BLaER1 treated with 17β-estradiol and CSF1 and Interleukin-3, amounts not matched to agents 10 nM and 100 nM (cell line): Measurements from ENCODE around the gene RAB7A.
"Not testable (repeated sequence)": the region's sequence is repeated elsewhere in the genome, so short reads cannot be mapped to it uniquely, and the experiment has no call there.

Source experiments
- H3K27ac ChIP-seq, 11 experiments: shearing (Covaris generic); formaldehyde crosslinking; 2 replicates each; pipeline ENCODE4 v1.8.1; 2022
- H3K27me3 ChIP-seq, 11 experiments: shearing (Covaris generic); formaldehyde crosslinking; 2 replicates each; pipeline ENCODE4 v1.8.1; 2022
- H3K36me3 ChIP-seq, 11 experiments: shearing (Covaris generic); formaldehyde crosslinking; 2 replicates each; pipeline ENCODE4 v1.8.1; 2022
- H3K4me1 ChIP-seq, 10 experiments: shearing (Covaris generic); formaldehyde crosslinking; 2 replicates each; pipeline ENCODE4 v1.8.1; 2022
- H3K4me2 ChIP-seq, 11 experiments: shearing (Covaris generic); formaldehyde crosslinking; 2 replicates each; pipeline ENCODE4 v1.8.1; 2022
- H3K4me3 ChIP-seq, 10 experiments: shearing (Covaris generic); formaldehyde crosslinking; 2 replicates each; pipeline ENCODE4 v1.8.1; 2022
- H3K9ac ChIP-seq, 11 experiments: shearing (Covaris generic); formaldehyde crosslinking; 2 replicates each; pipeline ENCODE4 v1.8.1; 2022
- H3K9me3 ChIP-seq, 11 experiments: shearing (Covaris generic); formaldehyde crosslinking; replicated peaks in 1 of 11; 2 replicates each; pipeline ENCODE4 v1.8.1; 2022
- H4K20me1 ChIP-seq, 11 experiments: shearing (Covaris generic); formaldehyde crosslinking; 2 replicates each; pipeline ENCODE4 v1.8.1; 2022
- Cebpa-rat ChIP-seq, 11 experiments: shearing (Covaris generic); IDR thresholded peaks; 2 replicates each; pipeline ENCODE4 v1.8.1; 2022

Gene RAB7A

DNA sequence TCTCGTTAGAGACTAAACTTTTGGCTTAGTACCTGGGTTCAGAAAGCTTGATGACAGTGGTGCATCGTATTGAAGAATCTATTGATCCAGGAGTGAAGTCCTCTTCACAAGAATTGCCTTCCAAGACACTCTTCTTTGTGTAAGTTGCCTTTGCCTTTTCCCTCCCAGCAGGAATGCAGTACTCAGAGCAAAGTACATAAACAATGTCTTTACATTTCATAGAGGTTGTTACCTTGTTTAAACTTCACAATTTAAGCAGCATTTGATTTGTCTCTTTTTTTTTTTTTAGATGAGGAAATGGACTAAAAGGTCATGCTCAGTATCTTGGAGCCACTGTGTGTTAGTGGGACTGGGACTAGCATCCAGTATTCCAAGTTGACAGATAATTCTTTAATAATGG is 9.9 kb downstream of the RAB7A start:
- H3K36me3 ChIP-seq, result peaks cover 53 to 100% (median 87%) of the 10 kb centered on the region in 11 experiments
- H3K9ac ChIP-seq, result no peak overlapping the region
- peaks cover 81 to 100% (median 99%) of the 10 kb centered on the region in 11 experiments for H4K20me1 ChIP-seq
- H3K27ac ChIP-seq, result no peak overlapping the region
- no peak overlapping the region for H3K4me3 ChIP-seq
- no peaks in the 10 kb centered on the region for H3K27me3 ChIP-seq
- peaks cover 0 to 54% (median 39%) of the 10 kb centered on the region in 11 experiments; a peak in 18 of 22 replicates for H3K9me3 ChIP-seq
- no peak for TF ChIP-seq Cebpa-rat (IDR thresholded peaks at IDR 0.05)
- peaks cover 2 to 69% (median 19%) of the 10 kb centered on the region in 10 experiments; a peak in 19 of 20 replicates for H3K4me1 ChIP-seq
- 0 out of 22 replicates have a peak overlapping the region, but pooled peaks of 1 of the 11 experiments have one; percentile 58 for H3K4me2 ChIP-seq

DNA sequence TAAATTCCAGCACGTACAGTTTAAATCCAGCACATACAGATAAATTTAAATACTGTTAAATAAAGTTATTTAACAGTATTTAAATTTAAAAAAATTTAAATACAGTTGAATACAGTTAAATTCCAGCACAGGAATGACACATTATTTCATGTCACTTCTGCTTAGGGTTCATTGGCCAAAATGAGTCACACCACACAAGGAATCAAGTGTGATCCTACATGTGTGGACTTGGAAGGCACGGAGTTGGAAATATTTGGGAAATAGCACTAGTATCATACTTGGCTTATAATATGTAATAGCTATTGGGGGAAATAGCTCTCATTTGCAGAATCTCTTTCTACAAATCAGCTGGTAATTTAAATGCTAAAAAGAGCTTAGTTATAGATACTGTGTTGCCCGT is 10.6 kb downstream of the RAB7A start:
- Histone ChIP-seq H4K20me1 (peaks cover 74 to 100% (median 98%) of the 10 kb centered on the region in 11 experiments), H3K27ac (no peak overlapping the region), H3K9me3 (peaks cover 1 to 59% (median 46%) of the 10 kb centered on the region in 11 experiments), H3K4me3 (no peak overlapping the region), H3K4me1 (peaks cover 0 to 62% (median 13%) of the 10 kb centered on the region in 10 experiments; a peak in 13 of 20 replicates), H3K27me3 (no peaks in the 10 kb centered on the region), H3K9ac (no peak overlapping the region), H3K4me2 (no peak overlapping the region), H3K36me3 (peaks cover 59 to 100% (median 91%) of the 10 kb centered on the region in 11 experiments)
- no peak for TF ChIP-seq Cebpa-rat (IDR thresholded peaks at IDR 0.05)

DNA sequence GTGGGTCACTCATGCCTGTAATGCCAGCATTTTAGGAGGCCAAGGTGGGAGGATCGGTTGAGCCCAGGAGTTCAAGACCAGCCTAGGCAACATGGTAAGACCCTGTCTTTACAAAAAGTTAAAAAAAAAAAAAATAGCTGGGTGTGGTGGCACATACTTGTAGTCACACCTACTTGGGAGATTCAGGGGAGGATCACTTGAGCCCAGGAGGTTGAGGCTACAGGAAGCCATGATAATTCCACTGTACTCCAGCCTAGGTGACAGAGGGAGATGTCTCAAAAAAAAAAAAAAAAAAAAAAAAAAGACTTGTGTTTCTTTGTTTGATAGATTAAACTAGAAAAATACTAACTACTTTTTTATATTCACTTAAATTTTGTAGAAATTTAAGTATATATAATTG is 14.6 kb downstream of the RAB7A start:
- Histone ChIP-seq H3K9ac (no peak overlapping the region), H3K4me2 (no peak overlapping the region), H3K4me3 (no peak overlapping the region), H3K4me1 (peaks cover 0 to 21% (median 0%) of the 10 kb centered on the region in 10 experiments; a peak in 4 of 20 replicates), H3K36me3 (peaks cover 96 to 100% (median 99%) of the 10 kb centered on the region in 11 experiments), H3K27ac (no peak overlapping the region), H3K27me3 (no peaks in the 10 kb centered on the region), H4K20me1 (peaks cover 60 to 100% (median 98%) of the 10 kb centered on the region in 11 experiments), H3K9me3 (peaks cover 18 to 91% (median 86%) of the 10 kb centered on the region in 11 experiments)
- no peak for TF ChIP-seq Cebpa-rat (IDR thresholded peaks at IDR 0.05)

DNA sequence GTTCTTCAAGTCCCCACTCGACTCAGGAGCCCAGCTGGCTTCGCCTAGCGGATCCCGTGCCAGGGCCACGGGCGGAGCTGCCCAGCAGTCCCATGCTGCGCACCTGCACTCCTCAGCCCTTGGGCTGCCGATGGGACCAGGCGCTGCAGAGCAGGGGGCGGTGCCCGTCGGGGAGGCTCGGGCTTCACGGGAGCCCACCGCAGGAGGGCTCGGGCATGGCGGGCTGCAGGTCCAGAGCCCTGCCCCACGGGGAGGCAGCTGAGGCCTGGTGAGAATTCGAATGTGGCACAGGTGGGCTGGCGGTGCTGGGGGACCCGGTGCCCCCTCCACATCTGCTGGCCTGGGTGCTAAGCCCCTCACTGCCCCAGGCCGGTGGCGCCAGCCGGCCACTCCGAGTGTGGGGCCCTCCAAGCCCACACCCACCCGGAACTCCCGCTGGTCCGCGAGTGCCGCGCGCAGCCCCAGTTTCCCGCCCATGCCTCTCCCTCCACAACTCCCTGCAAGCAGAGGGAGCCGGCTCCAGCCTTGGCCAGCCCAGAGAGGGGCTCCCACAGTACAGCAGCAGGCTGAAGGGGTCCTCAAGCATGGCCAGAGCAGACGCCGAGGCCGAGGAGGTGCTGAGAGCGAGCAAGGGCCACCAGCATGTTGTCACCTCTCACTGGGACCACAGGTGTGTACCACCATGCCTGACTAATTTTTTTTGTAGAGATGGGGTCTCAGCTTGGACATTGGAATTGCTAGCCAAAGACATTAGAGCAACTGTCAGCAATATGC is 17.0 kb downstream of the RAB7A start:
- no peak overlapping the region for H3K27ac ChIP-seq
- H4K20me1 ChIP-seq, result peaks cover 47 to 100% (median 91%) of the 10 kb centered on the region in 11 experiments; a peak in 21 of 22 replicates
- no peak for TF ChIP-seq Cebpa-rat (IDR thresholded peaks at IDR 0.05)
- no peaks in the 10 kb centered on the region for H3K27me3 ChIP-seq
- no peak overlapping the region for H3K4me2 ChIP-seq
- no peak overlapping the region for H3K9ac ChIP-seq
- peaks cover 92 to 100% (median 99%) of the 10 kb centered on the region in 11 experiments for H3K36me3 ChIP-seq
- peaks cover 0 to 8% (median 0%) of the 10 kb centered on the region in 10 experiments; a peak in 3 of 20 replicates for H3K4me1 ChIP-seq
- H3K4me3 ChIP-seq, result no peak overlapping the region
- H3K9me3 ChIP-seq, result peaks cover 19 to 100% (median 95%) of the 10 kb centered on the region in 11 experiments

DNA sequence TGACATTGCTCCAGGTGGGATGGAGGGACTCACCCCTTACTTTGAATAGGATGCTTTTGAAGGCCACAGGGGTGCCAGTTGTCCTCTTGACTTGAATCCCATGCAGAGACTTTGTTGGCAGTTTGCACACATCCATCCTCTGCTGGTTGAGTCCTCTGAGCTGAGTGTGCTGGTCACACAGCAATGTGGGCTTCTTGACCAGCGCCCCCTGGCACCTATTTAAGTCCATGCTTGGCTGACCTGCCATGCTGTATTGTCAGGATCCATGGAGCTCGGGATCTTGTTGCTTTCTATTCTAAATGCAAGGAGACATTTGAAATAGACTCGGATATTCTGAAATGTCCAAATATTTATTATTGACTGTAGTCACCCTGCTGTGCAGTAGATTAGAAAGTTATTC is 19.8 kb downstream of the RAB7A start:
- no peak overlapping the region for H3K9ac ChIP-seq
- H3K4me3 ChIP-seq, result no peak overlapping the region
- H4K20me1 ChIP-seq, result peaks cover 60 to 100% (median 91%) of the 10 kb centered on the region in 11 experiments; a peak in 21 of 22 replicates
- peaks cover 0 to 29% (median 0%) of the 10 kb centered on the region in 10 experiments; a peak in 3 of 20 replicates for H3K4me1 ChIP-seq
- H3K27ac ChIP-seq, result no peak overlapping the region
- H3K4me2 ChIP-seq, result no peak overlapping the region
- no peaks in the 10 kb centered on the region for H3K27me3 ChIP-seq
- peaks cover 80 to 100% (median 99%) of the 10 kb centered on the region in 11 experiments for H3K36me3 ChIP-seq
- peaks cover 19 to 100% (median 97%) of the 10 kb centered on the region in 11 experiments for H3K9me3 ChIP-seq
- TF ChIP-seq Cebpa-rat (IDR thresholded peaks at IDR 0.05), result no peak

DNA sequence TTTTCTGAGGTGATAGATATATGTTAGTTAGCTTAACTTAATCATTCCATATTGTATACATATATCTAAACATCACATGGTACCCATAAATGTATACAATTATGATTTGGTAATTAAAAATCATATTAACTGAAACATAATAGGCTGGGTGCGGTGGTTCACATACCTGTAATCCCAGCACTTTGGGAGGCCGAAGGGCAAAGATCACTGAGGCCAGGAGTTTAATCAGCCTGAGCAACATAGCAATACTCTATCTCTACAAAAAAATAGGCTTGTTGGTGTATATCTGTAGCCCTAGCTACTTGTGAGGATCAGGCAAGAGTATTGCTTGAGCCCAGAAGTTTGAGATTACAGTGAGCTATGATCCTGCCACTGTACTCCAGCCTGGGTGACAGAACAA is 20.9 kb downstream of the RAB7A start:
- peaks cover 15 to 100% (median 98%) of the 10 kb centered on the region in 11 experiments for H3K9me3 ChIP-seq
- peaks cover 80 to 100% (median 100%) of the 10 kb centered on the region in 11 experiments for H3K36me3 ChIP-seq
- no peak overlapping the region for H3K27ac ChIP-seq
- no peak overlapping the region for H3K9ac ChIP-seq
- no peaks in the 10 kb centered on the region for H3K27me3 ChIP-seq
- H3K4me3 ChIP-seq, result no peak overlapping the region
- no peak overlapping the region for H3K4me2 ChIP-seq
- H4K20me1 ChIP-seq, result peaks cover 72 to 100% (median 94%) of the 10 kb centered on the region in 11 experiments; a peak in 21 of 22 replicates
- peaks cover 0 to 38% (median 0%) of the 10 kb centered on the region in 10 experiments; a peak in 3 of 20 replicates for H3K4me1 ChIP-seq
- TF ChIP-seq Cebpa-rat (IDR thresholded peaks at IDR 0.05), result no peak

DNA sequence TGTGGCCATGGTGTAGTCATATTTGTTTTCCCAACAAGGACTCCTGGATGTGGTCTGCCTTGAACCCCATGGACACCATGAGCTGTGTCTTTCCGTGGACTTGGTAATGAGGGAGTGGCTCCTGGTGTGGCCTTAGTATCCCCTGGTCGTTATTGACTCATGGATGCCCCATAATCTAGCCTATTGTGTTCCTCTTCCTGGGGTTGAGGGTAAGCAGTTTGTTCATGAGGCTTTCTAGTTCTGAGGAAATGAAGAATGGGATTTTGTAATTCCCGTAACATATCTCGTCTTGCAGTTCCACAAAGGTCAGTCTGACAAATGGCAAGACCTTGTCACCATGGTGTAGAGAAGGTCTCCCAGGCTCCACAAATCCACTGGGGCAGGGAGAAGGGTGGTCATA is 22.6 kb downstream of the RAB7A start:
- no peak for TF ChIP-seq Cebpa-rat (IDR thresholded peaks at IDR 0.05)
- peak overlapping the region in 1 of 11 experiments; percentile 28; a peak in 1 of 22 replicates for H3K4me2 ChIP-seq
- H3K36me3 ChIP-seq, result peaks cover 66 to 99% (median 96%) of the 10 kb centered on the region in 11 experiments
- H3K4me1 ChIP-seq, result peaks cover 0 to 39% (median 0%) of the 10 kb centered on the region in 10 experiments; a peak in 3 of 20 replicates
- peaks cover 65 to 100% (median 92%) of the 10 kb centered on the region in 11 experiments; a peak in 20 of 22 replicates for H4K20me1 ChIP-seq
- no peak overlapping the region for H3K27ac ChIP-seq
- no peak overlapping the region for H3K4me3 ChIP-seq
- no peaks in the 10 kb centered on the region for H3K27me3 ChIP-seq
- H3K9me3 ChIP-seq, result peaks cover 0 to 99% (median 95%) of the 10 kb centered on the region in 11 experiments; a peak in 20 of 22 replicates
- no peak overlapping the region for H3K9ac ChIP-seq

DNA sequence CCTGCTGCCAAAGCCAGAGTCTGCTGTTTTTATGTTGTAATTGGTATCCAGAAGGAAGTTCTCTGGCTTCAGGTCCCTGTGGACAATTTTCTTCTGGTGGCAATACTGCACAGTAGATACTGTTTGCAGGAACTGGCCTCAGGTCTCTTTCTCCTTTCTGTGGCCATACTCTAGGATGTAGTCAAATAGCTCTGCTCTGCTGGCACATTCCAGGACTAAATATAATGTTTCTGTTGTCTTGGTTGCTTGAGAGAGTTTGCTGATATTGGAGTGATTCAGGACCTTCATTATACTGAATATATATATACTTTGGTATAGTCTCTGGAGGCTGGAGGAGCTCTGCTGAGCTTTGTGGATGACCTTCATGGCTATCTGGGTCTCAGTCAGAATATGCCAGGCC is 23.1 kb downstream of the RAB7A start:
- Histone ChIP-seq H4K20me1 (peaks cover 62 to 100% (median 92%) of the 10 kb centered on the region in 11 experiments; a peak in 20 of 22 replicates), H3K4me3 (no peak overlapping the region), H3K4me1 (peaks cover 0 to 42% (median 0%) of the 10 kb centered on the region in 10 experiments; a peak in 3 of 20 replicates), H3K36me3 (peaks cover 64 to 99% (median 95%) of the 10 kb centered on the region in 11 experiments), H3K27me3 (no peaks in the 10 kb centered on the region), H3K4me2 (no peak overlapping the region), H3K9ac (no peak overlapping the region), H3K27ac (no peak overlapping the region), H3K9me3 (peaks cover 0 to 99% (median 95%) of the 10 kb centered on the region in 11 experiments; a peak in 20 of 22 replicates)
- TF ChIP-seq Cebpa-rat (IDR thresholded peaks at IDR 0.05), result no peak

DNA sequence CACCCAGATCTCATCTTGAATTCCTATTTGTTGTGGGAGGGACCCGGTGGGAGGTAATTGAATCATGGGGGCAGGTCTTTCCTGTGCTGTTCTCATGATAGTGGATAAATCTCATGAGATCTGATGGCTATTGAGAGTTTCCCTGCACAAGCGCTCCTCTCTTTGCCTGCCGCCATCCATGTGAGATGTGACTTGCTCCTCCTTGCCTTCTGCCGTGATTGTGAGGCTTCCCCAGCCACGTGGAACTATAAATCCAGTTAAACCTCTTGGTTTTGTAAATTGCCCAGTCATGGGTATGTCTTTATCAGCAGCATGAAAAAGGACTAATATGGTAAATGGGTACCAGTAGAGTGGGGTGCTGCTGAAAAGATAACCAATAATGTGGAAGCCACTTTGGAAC is 23.6 kb downstream of the RAB7A start:
- H3K9me3 ChIP-seq, result peaks cover 0 to 99% (median 93%) of the 10 kb centered on the region in 11 experiments; a peak in 20 of 22 replicates
- not testable (repeated sequence) for H3K27me3 ChIP-seq, H3K9ac ChIP-seq, H3K4me2 ChIP-seq, H3K27ac ChIP-seq, H3K4me3 ChIP-seq
- peaks cover 57 to 100% (median 88%) of the 10 kb centered on the region in 11 experiments; a peak in 20 of 22 replicates for H4K20me1 ChIP-seq
- H3K4me1 ChIP-seq, result peaks cover 0 to 42% (median 0%) of the 10 kb centered on the region in 10 experiments; a peak in 3 of 20 replicates
- H3K36me3 ChIP-seq, result peaks cover 58 to 99% (median 95%) of the 10 kb centered on the region in 11 experiments
